Activated CD4-positive, alpha-beta T cell treated with anti-CD3 and anti-CD28 coated beads, Interleukin-2, amount 10 ng/mL, durations not matched to agents 24 days and 14 days (primary cell): Measurements from ENCODE around the gene HOXC13. TPM values are rescaled to one million over a fixed set of nuclear protein-coding genes. Genes with fewer than 3 reads are reported as not detected.

ENCODE experiments used
- DNase-seq: peaks from one replicate; pipeline ENCODE4 v3.0.0; 2022
- H3K27ac Mint-ChIP-seq: one replicate; pipeline ENCODE4 v1.8.0; 2022; ENCODE audit warnings: mild to moderate bottlenecking, mixed read lengths
- H3K27me3 Mint-ChIP-seq: one replicate; pipeline ENCODE4 v1.8.0; 2022; ENCODE audit warnings: mixed read lengths
- H3K36me3 Mint-ChIP-seq: one replicate; pipeline ENCODE4 v1.8.0; 2022; ENCODE audit warnings: low read depth, mild to moderate bottlenecking, mixed read lengths
- H3K4me1 Mint-ChIP-seq: one replicate; pipeline ENCODE4 v1.8.0; 2021; ENCODE audit warnings: mixed read lengths
- H3K4me3 Mint-ChIP-seq: one replicate; pipeline ENCODE4 v1.8.0; 2022; ENCODE audit warnings: mild to moderate bottlenecking, moderate library complexity, mixed read lengths
- H3K9me3 Mint-ChIP-seq: one replicate; pipeline ENCODE4 v1.8.0; 2021; ENCODE audit warnings: mixed read lengths
- intact Hi-C: fragments of 100-400 bp; cut with micrococcal nuclease; formaldehyde crosslinking; loops from one replicate; pipeline ENCODE4 v1.15.1; 2023
- total RNA-seq: library from RNA; stranded (reverse); gene quantifications from 2 replicates; pipeline ENCODE4 v1.2.3, GENCODE V29; 2022

Gene HOXC13
- total RNA-seq, 1 donor from 2014 or later: not detected

DNA sequence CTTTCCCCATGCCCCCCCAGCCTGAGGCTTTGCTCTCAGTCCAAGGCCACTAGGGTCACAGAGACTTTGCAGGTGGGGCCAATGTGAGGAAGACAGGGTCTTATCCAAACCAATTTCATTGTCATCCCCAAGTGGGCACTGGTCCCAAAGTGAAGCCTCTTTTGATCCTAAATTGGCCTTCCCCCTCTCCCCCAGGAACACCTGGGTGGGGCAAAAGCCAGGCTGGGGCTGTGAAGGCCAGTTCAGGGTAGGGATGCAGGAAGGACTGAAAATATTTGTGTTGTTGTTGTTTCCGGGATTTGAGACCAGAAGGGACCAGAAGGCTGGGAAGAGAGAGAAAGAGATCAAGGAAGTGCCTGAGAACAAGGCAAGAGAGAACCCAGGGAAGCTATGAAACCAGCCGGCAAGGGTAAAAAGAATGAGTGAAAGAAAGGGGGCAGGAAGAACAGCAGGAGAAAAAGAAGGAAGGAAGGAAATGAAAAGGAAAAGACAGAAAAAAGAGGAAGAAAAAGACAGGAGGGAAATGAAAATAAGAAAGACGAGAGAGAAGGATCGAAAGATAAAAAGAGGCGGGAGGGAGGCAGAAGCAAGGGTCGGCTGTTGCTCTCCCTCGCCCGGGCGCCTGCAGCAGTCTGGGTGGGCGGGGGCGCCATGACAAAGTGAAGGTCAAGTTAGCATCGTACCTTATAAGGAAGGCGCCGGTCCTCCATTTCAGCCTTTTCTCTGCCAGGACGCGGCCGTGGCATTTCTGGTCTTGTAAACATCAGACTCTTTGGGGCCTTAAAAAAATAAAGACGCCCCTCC lies 26.9 kb downstream of the HOXC13 start:
- H3K27me3 Mint-ChIP-seq: peaks cover 89% of the 10 kb centered on the region

DNA sequence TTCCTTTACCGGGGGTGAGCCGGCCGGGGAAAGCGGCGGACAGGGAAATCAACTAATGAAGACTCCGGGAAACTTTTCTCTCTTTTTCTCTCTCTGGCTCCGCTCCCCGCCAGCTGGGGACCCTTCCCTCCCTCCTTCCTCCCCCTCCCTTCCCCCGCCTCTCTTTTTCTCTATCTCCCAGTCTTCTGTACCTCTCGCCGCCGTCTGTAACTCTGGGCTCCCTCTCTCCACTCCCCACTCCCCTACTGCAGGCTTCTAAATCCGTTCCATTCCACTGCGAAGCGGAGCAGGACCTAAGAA lies 27.4 kb downstream of the HOXC13 start:
- no peak overlapping the region for H3K27ac Mint-ChIP-seq
- no peaks in the 10 kb centered on the region for H3K9me3 Mint-ChIP-seq
- no peak overlapping the region for H3K4me3 Mint-ChIP-seq
- no peak for DNase-seq
- H3K36me3 Mint-ChIP-seq: no peaks in the 10 kb centered on the region
- intact Hi-C loops: loop anchor here (1.0 kb wide), 1 partner anchor 8 kb away; the partner anchor contains the start of gene HOTAIR
- H3K4me1 Mint-ChIP-seq: peaks cover 13% of the 10 kb centered on the region
- H3K27me3 Mint-ChIP-seq: peaks cover 92% of the 10 kb centered on the region

More for the DNA sequence above, 26.9 kb downstream of the HOXC13 start:
- Mint-ChIP-seq H3K4me3 (no peak overlapping the region), H3K4me1 (peaks cover 13% of the 10 kb centered on the region), H3K9me3 (peaks cover under 1% of the 10 kb centered on the region), H3K27ac (peak overlapping the region; percentile 15), H3K36me3 (no peaks in the 10 kb centered on the region)
- no peak for DNase-seq
- intact Hi-C loops: loop anchor here (1.0 kb wide), 1 partner anchor 9 kb away; the partner anchor contains the start of gene HOTAIR

DNA sequence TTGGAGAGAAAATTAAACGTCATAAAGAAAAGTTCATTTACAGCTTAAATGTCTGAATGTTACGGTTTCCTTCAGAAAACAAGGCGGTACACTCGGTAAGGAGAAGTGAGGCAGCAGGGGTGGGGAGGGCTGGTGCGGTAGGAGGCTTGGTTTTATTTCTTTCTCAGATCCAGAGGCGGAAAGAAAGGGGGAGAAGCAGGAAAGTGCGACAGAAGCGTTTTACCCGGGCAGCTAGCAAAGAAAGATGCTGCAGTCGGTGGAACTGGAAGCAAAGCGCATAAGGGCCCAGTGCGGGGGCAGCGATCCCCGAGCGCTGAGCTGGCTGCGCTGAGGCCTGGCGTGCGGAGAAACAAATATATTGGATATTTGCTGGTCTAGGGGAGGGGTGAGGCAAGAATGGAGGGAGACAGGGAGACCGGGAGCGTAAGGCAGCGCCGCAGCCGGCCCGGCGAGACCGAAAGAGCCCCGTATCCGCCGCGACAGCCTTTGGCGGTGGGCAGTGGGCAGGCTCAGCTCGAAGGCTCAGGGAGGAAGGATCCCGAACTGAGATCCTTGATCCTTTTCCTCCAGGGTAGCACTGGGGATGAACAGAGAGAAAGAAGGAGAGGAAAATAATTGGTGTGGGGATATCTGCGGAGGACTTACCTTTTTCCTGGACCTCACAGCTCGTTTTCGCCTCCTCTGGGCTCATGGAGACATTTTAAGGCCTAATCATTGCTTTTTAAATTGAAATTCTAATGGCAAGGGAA lies 27.9 kb downstream of the HOXC13 start:
- peaks cover 95% of the 10 kb centered on the region for H3K27me3 Mint-ChIP-seq
- peaks cover 1% of the 10 kb centered on the region for H3K36me3 Mint-ChIP-seq
- H3K4me3 Mint-ChIP-seq: no peak overlapping the region
- no peak for DNase-seq
- H3K9me3 Mint-ChIP-seq: no peaks in the 10 kb centered on the region
- no peak overlapping the region for H3K27ac Mint-ChIP-seq
- intact Hi-C loops: loop anchor here (1.0 kb wide), 1 partner anchor 8 kb away; the partner anchor contains the start of gene HOTAIR
- H3K4me1 Mint-ChIP-seq: peaks cover 13% of the 10 kb centered on the region

DNA sequence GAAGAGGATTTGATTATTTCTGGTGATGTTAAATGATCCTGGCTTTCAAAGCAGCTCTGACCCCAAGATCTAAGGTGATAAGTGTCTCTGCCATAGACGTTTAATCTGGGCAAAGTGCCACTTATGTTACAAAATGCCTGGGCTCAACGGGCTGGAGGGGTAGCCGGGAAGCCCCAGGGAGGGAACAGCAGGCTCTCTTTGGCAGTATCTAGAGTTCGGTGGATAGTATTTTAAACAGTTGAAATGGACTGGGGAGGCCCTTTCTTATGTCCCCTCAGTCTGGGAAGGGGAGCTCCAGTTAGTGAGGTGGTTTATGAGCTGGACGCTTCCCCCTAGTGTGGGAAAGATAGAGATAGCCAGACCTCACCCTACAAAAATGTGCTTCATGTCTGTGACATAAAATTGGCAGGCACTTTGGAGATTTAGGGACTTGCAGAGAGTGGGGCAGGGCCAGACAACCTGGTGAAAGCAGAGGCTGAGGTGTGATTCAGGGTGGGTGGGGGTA lies 28.8 kb downstream of the HOXC13 start:
- H3K27ac Mint-ChIP-seq: no peak overlapping the region
- H3K4me3 Mint-ChIP-seq: no peak overlapping the region
- intact Hi-C loops: no loop called here
- H3K27me3 Mint-ChIP-seq: peaks cover 96% of the 10 kb centered on the region
- H3K36me3 Mint-ChIP-seq: peaks cover 1% of the 10 kb centered on the region
- peaks cover 13% of the 10 kb centered on the region for H3K4me1 Mint-ChIP-seq
- no peaks in the 10 kb centered on the region for H3K9me3 Mint-ChIP-seq
- DNase-seq: no peak

DNA sequence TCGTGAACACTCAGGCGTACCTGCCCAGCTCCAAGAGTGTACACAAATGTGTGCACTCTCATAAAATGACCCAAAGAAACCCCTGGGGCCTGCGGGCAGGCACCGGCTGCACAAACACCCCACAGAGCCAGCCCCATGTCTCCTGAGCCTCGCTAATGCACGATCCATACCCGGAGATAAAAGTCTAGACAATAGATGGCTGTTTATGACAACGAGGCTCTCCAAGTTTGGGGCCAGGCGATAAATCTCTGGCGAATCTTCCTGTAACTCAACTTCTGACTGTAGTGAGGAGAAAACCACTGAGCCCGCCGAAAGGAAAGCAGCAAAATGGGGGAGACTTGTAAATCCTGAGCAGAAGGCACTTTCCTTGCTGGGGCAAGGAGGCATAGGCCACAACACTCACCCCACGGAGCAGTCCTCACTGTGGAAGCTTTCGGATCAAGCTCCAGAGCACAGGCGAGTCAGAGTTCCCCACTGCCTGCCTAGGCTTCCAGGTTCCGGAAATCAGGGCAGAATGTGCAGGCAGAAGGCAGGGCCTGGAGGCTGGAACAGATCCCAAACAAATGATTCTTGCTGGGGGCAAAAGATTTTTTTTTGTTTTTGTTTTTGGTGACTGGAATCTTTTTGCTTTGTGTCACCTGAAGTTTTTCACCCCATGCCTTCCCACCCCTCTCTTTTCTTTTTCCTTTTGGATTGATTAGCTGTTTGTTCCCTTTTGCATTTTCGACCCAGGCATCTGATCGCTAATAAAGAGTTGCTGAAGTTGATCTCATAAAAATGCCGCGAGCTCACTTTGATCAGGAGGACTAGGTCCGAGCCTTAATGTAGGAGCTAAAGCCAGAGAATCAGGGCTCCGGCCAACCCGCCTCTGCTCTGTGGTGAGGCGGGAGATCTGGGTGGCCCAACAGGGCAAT lies 29.8 kb downstream of the HOXC13 start:
- intact Hi-C loops: no loop called here
- H3K27me3 Mint-ChIP-seq: peaks cover 96% of the 10 kb centered on the region
- DNase-seq: no peak
- no peak overlapping the region for H3K27ac Mint-ChIP-seq
- peaks cover 6% of the 10 kb centered on the region for H3K9me3 Mint-ChIP-seq
- H3K36me3 Mint-ChIP-seq: peaks cover 7% of the 10 kb centered on the region
- no peak overlapping the region for H3K4me3 Mint-ChIP-seq
- peaks cover 17% of the 10 kb centered on the region for H3K4me1 Mint-ChIP-seq

DNA sequence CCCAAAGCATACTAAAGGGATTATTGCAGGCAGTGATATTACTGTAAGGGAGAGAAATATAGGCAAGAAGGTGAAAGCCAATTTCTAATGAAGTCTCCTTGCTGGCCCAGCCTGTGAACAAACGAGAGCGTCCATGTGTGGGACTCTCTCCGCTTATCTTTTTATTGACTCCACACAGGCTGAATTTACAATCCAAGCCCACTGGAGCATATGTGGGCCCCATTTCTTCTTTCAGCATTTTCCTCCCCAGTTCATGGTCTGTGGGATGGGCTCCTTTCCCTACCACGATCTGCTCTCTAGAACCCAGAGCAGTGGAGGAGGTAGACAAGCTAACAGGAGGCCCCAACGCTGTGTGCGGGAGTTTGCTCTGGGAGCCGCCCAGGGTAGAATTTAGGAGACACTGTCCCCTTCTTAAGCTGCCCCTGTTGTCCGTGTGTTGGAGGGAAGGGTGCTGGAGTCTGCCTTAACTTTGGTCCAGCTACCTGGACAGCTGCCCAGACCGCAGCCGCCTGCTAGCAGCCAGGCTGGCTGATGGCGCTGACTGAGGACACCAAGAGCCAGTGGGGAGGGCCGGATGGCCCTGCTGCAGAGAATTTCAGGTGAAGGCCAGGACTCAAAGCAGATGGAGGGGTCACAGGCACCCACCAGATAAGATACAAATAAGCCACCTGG lies 31.1 kb downstream of the HOXC13 start:
- intact Hi-C loops: loop anchor here (5.0 kb wide), 1 partner anchor 43 kb away; no protein-coding TSS in a partner anchor
- Mint-ChIP-seq H3K27ac (no peak overlapping the region), H3K27me3 (peaks cover 91% of the 10 kb centered on the region), H3K36me3 (peaks cover 7% of the 10 kb centered on the region), H3K9me3 (peaks cover 6% of the 10 kb centered on the region), H3K4me3 (no peak overlapping the region), H3K4me1 (peaks cover 11% of the 10 kb centered on the region)
- DNase-seq: no peak

DNA sequence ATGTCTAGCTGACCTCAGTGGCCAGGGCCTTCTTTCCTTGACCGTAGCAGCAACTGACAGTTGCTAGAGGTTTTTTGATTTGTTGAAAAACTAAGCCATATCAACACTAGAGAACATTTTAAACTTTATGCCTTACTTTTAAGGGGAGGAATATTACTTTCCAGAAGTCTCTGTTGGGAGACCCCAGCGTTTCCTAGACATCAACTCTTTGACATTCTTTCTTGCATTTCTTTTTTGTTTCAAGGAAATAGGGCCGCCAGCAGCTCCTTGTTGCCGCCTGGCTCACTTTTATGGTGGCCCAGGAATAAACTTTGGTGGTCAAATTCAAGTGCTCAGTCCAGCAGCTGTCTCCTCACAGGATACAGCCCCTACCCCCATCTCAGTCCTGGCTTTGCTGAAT lies 31.8 kb downstream of the HOXC13 start:
- peaks cover 88% of the 10 kb centered on the region for H3K27me3 Mint-ChIP-seq

DNA sequence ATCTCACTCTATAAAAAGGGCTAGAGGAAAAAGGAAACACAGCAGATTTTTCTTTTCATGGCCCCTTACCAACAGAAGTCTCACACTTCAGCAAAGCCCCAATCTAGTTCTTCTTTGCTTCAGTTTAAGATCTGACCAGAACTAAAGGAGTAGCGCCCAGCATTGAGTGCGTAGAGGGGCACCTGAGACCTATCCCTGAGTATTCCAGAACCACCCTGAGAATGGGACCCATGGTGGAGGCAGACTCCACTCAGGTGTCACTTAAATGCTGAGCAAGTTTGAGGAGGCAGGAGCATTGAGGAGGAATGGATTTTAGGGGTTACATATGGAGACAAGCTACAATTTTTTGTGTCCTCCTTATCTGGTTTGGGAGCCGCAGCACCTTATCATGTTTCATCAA lies 32.5 kb downstream of the HOXC13 start:
- intact Hi-C loops: loop anchor here (5.0 kb wide), 1 partner anchor 41 kb away; no protein-coding TSS in a partner anchor
- no peak for DNase-seq
- H3K36me3 Mint-ChIP-seq: peaks cover 7% of the 10 kb centered on the region
- H3K4me3 Mint-ChIP-seq: no peak overlapping the region
- peaks cover 88% of the 10 kb centered on the region for H3K27me3 Mint-ChIP-seq
- H3K4me1 Mint-ChIP-seq: peaks cover 15% of the 10 kb centered on the region
- H3K27ac Mint-ChIP-seq: no peak overlapping the region
- peaks cover 6% of the 10 kb centered on the region for H3K9me3 Mint-ChIP-seq

More for the DNA sequence above, 31.8 kb downstream of the HOXC13 start:
- no peak for DNase-seq
- Mint-ChIP-seq H3K4me1 (peaks cover 13% of the 10 kb centered on the region), H3K4me3 (no peak overlapping the region), H3K27ac (no peak overlapping the region), H3K9me3 (peaks cover 6% of the 10 kb centered on the region), H3K36me3 (peaks cover 7% of the 10 kb centered on the region)
- intact Hi-C loops: loop anchor here (5.0 kb wide), 1 partner anchor 42 kb away; no protein-coding TSS in a partner anchor

DNA sequence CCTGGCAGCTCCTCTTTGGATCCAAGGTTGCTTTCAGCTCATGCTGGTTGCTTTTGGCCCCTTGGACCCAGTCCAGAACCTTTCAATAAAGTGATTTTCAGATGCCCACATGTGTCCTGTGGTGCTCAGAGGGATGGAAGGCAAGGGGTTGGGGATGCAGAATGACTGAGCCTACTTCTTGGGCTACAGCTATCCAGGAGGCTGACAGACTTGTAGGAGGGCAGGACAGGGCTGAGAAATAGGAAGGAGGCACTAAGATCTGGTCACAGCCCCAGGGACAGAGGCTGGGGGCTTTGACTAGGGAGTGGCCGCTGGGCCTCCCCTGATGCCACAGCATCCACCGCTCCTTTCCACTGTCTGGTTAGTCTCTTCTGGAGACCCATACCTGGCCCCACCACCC lies 33.1 kb downstream of the HOXC13 start:
- H3K9me3 Mint-ChIP-seq: peaks cover 6% of the 10 kb centered on the region
- peak overlapping the region; percentile 25 for H3K27ac Mint-ChIP-seq
- intact Hi-C loops: loop anchor here (5.0 kb wide), 1 partner anchor 41 kb away; no protein-coding TSS in a partner anchor
- H3K36me3 Mint-ChIP-seq: peaks cover 7% of the 10 kb centered on the region
- peaks cover 88% of the 10 kb centered on the region for H3K27me3 Mint-ChIP-seq
- H3K4me1 Mint-ChIP-seq: peaks cover 10% of the 10 kb centered on the region
- DNase-seq: no peak
- H3K4me3 Mint-ChIP-seq: no peak overlapping the region

DNA sequence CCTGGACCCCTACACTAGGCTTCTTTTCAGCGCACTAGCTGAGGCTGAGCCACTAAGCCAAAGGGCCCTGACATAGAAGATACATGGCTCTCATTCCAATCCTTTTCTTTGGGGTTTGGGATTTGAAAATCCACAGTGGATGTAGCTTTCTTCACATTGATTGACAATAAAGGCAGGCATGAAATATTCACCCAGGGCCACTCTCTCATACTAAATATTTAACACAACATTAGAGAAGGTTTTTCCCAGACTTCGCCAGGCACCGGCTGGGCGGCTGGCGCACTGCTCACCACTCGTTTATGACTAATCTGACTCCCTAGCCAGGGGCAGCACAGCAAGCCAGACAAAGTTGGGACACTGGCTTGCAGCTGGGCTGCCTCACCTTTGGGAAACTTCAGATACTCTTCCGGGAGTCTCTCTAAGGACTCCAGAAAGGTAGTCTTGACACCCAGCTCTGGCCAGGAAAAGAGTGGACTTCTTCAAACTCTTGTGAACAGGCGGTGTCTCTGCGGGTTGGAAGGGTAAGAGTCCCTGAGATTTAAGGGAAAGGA lies 33.6 kb downstream of the HOXC13 start:
- H3K27me3 Mint-ChIP-seq: peaks cover 90% of the 10 kb centered on the region
- no peak overlapping the region for H3K4me3 Mint-ChIP-seq
- peaks cover 7% of the 10 kb centered on the region for H3K36me3 Mint-ChIP-seq
- peaks cover 6% of the 10 kb centered on the region for H3K9me3 Mint-ChIP-seq
- H3K4me1 Mint-ChIP-seq: peaks cover 9% of the 10 kb centered on the region
- no peak for DNase-seq
- H3K27ac Mint-ChIP-seq: peak overlapping the region; percentile 25
- intact Hi-C loops: loop anchor here (5.0 kb wide), 1 partner anchor 40 kb away; no protein-coding TSS in a partner anchor

DNA sequence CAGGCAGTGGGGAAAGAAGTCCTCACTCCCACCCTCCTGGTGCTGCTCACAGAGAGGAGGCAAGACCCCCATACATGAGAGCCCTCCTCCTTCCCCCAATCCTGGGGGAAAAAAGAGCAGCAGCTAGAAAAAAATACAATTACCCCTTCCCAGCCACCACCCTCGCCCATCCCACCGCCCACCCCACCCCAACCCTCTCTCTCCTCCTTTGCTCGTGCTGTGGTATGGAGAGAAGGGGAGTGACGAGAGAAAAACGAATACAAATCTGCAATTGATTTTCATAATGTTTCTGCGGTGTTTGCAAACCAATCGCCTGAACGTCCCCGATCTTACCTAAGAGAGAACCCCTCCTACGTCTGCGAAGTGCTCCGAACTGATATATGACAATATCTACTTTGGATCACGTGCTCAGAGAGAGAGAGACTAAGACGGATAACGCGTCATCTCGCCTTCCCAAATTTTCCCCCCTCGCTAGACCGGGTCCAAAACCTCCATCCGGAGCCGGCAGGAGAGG lies 34.1 kb downstream of the HOXC13 start, which contains the start of gene HOXC11:
Gene HOXC11 (plus strand): TSS at position 405 of the 514 bp plus-strand sequence. CDS start 116 bp downstream, outside the sequence.
- H3K4me1 Mint-ChIP-seq: peaks cover 9% of the 10 kb centered on the region
- intact Hi-C loops: loop anchor here (5.0 kb wide), 1 partner anchor 40 kb away; no protein-coding TSS in a partner anchor
- peaks cover 6% of the 10 kb centered on the region for H3K9me3 Mint-ChIP-seq
- DNase-seq: no peak
- H3K27me3 Mint-ChIP-seq: peaks cover 90% of the 10 kb centered on the region
- peaks cover 7% of the 10 kb centered on the region for H3K36me3 Mint-ChIP-seq
- peak within 1 kb of the TSS; percentile 78 for H3K27ac Mint-ChIP-seq
- peak within 1 kb of the TSS; percentile 43 for H3K4me3 Mint-ChIP-seq
